ENCODE measurements around the gene PRAC2. TPM values are rescaled to one million over a fixed set of nuclear protein-coding genes. Genes with fewer than 3 reads are reported as not detected.

PRAC2 gene
- total and polyA plus RNA-seq, 2 of the 13 experiments (the other 11 are each of a cell fraction or from before 2014, with no cell fraction given): not detected

DNA sequence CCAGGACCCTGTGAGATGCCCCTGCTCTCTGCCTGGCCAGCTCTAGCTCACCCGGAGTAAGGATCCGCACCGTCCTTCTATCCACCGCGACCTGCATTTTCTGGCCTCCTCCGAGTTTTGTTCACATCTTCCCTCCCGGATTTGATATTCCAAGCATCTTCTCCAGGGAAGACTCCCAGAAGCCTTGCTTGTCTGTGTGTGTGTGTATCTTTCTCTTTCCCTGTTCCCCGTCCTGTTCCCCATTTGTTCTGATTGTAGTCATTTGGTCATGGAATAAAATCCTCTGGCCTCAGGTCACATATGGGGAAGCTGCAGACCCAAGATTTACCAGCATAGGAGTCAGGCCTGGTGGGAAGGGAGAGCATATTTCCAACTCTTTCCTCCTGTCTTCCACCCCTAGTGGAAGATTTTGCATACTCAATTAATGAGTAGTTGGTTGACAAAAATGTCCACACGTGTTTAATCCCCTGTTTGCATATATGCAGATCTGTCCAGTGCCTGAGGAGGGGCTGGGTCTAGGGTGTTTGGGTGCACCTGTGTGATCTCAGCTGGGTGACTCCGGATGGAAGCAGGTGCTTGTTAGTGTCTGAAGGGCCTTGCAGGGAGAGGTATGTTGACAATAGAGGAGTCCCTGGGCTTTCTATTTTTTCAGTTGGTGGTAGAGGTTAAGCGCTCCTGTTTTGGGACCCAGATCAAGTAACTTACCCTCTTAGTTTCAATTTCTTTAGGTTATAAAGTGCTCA lies 2.5 kb upstream of the PRAC2 start:
- ATAC-seq: no peak
- TF ChIP-seq IRX3 (CRISPR knock-in tag; IDR thresholded peaks at IDR 0.05; ENCODE audit: borderline replicate concordance, low read depth) (no peak), XRCC5 (optimal IDR thresholded peaks at IDR 0.05; ENCODE audit: low read length) (no peak), ZNF841 (CRISPR knock-in tag; IDR thresholded peaks at IDR 0.05; ENCODE audit: borderline replicate concordance) (no peak), TCF12 (IDR thresholded peaks at IDR 0.05) (no peak), TCF12 (CRISPR knock-in tag; IDR thresholded peaks at IDR 0.05) (no peak), NFATC3 (CRISPR knock-in tag; IDR thresholded peaks at IDR 0.05) (no peak), NFYC (CRISPR knock-in tag; IDR thresholded peaks at IDR 0.05) (no peak), AKAP8 (CRISPR knock-in tag; IDR thresholded peaks at IDR 0.05) (no peak)

GRCh38 chr17:48721009-48721402 lies 2.0 kb upstream of the PRAC2 start:
- peaks cover 15 to 61% of the 10 kb centered on the region in 2 experiments for H3K27me3 ChIP-seq (ENCODE audit: control insufficient read depth in 1 of 2, insufficient read depth in 2 of 2, low read length in 2 of 2)
- no peak overlapping the region for H3K9ac ChIP-seq (ENCODE audit: insufficient read depth, low read depth, low read length)
- FAIRE-seq (no peak), DNase-seq (ENCODE audit: low spot score) (no peak), ATAC-seq (no peak)
- H4K20me1 ChIP-seq (ENCODE audit: insufficient read depth, low read length): no peaks in the 10 kb centered on the region
- ChIA-PET POLR2A (no interaction called here), CTCF (ENCODE audit: low intra/inter-chr PET ratio, low total read pairs) (interaction anchor here (1.5 kb wide), 1 partner anchor 70 kb away, joined by 3 read pairs; no protein-coding TSS in a partner anchor)
- no peaks in the 10 kb centered on the region for H3K79me2 ChIP-seq (ENCODE audit: insufficient read depth, low read length)
- no peak overlapping the region for H3K4me3 ChIP-seq (replicated peaks in 1 of 3; ENCODE audit: insufficient read depth in 1 of 3, low read depth in 2 of 3, low read length in 3 of 3)
- in situ Hi-C loops (cut with HindIII; ENCODE audit: extremely low pct_ligation_motif_present, low pct_unique_long_range_greater_than_20kb): no loop called here
- WGBS (ENCODE audit: low lambda C conversion rate): 100% methylated on average over 1 of the region's 1 CpG
- no peaks in the 10 kb centered on the region for H3K9me3 ChIP-seq (ENCODE audit: low read length)
- no peak overlapping the region for H2AFZ ChIP-seq (ENCODE audit: low read length)
- H3K4me2 ChIP-seq (ENCODE audit: low read depth, low read length): no peak overlapping the region
- H3K4me1 ChIP-seq (ENCODE audit: insufficient read depth, low read length): peaks cover 8% of the 10 kb centered on the region
- H3K27ac ChIP-seq (ENCODE audit: extremely low read length, insufficient read depth, low read length): no peak overlapping the region
- BruUV-seq (replicated peaks): no TSS peak
- intact Hi-C loops (cut with micrococcal nuclease; ENCODE audit: unreplicated experiment): no loop called here
- TF ChIP-seq BATF2 (CRISPR knock-in tag; IDR thresholded peaks at IDR 0.05) (no peak), NFE2L2 (IDR thresholded peaks at IDR 0.05; ENCODE audit: low read length) (0 out of 2 replicates have a peak, but pooled peaks have one; percentile 24), AHDC1 (CRISPR knock-in tag; IDR thresholded peaks at IDR 0.05; ENCODE audit: borderline replicate concordance) (no peak)
- no peaks in the 10 kb centered on the region for H3K36me3 ChIP-seq (replicated peaks in 1 of 2; ENCODE audit: control insufficient read depth in 1 of 2, insufficient read depth in 2 of 2, low read length in 2 of 2)

More for the DNA sequence above, 2.5 kb upstream of the PRAC2 start:
- 55% methylated on average over 11 of the region's 11 CpGs for WGBS (ENCODE audit: low lambda C conversion rate)
- no peak overlapping the region for H3K4me3 ChIP-seq (replicated peaks in 1 of 3; ENCODE audit: insufficient read depth in 1 of 3, low read depth in 2 of 3, low read length in 3 of 3)
- no peaks in the 10 kb centered on the region for H3K9me3 ChIP-seq (ENCODE audit: low read length)
- in situ Hi-C loops (cut with HindIII; ENCODE audit: extremely low pct_ligation_motif_present, low pct_unique_long_range_greater_than_20kb): no loop called here
- H2AFZ ChIP-seq (ENCODE audit: low read length): no peak overlapping the region
- no peak overlapping the region for H3K4me2 ChIP-seq (ENCODE audit: low read depth, low read length)
- H4K20me1 ChIP-seq (ENCODE audit: insufficient read depth, low read length): no peaks in the 10 kb centered on the region
- no peaks in the 10 kb centered on the region for H3K36me3 ChIP-seq (replicated peaks in 1 of 2; ENCODE audit: control insufficient read depth in 1 of 2, insufficient read depth in 2 of 2, low read length in 2 of 2)
- H3K4me1 ChIP-seq (ENCODE audit: insufficient read depth, low read length): peaks cover 11% of the 10 kb centered on the region
- CTCF ChIA-PET (ENCODE audit: low intra/inter-chr PET ratio, low total read pairs): interaction anchor here (1.3 to 1.5 kb wide), 2 partner anchors 71 to 159 kb away, joined by 3 read pairs; no protein-coding TSS in a partner anchor
- no peak overlapping the region for H3K9ac ChIP-seq (ENCODE audit: insufficient read depth, low read depth, low read length)
- FAIRE-seq: no peak
- DNase-seq (ENCODE audit: low spot score): no peak
- no peak overlapping the region for H3K27ac ChIP-seq (ENCODE audit: extremely low read length, insufficient read depth, low read length)
- intact Hi-C loops (cut with micrococcal nuclease; ENCODE audit: unreplicated experiment): no loop called here
- BruUV-seq (replicated peaks): no TSS peak
- POLR2A ChIA-PET: no interaction called here
- peaks cover 13 to 56% of the 10 kb centered on the region in 2 experiments for H3K27me3 ChIP-seq (ENCODE audit: control insufficient read depth in 1 of 2, insufficient read depth in 2 of 2, low read length in 2 of 2)
- H3K79me2 ChIP-seq (ENCODE audit: insufficient read depth, low read length): no peaks in the 10 kb centered on the region

Data from HepG2 (cell line).